Astrocyte (in vitro differentiated cells and primary cell): ENCODE results near the gene PROM1. TPM values are rescaled to one million over a fixed set of nuclear protein-coding genes. Genes with fewer than 3 reads are reported as not detected.

Source experiments
- DNase-seq: peaks from one replicate; pipeline ENCODE4 v3.0.0-alpha.2; 2010; ENCODE audit warnings: low read depth
- FAIRE-seq: peaks from 2 replicates; lab custom pipeline; 2011; peaks lifted over from hg19 to GRCh38; lab: Jason Lieb, UNC
- H2AFZ ChIP-seq: 2 replicates; pipeline ENCODE4 v1.6.0; 2012; ENCODE audit warnings: low read depth, low read length, inconsistent platforms
- H3K27ac ChIP-seq: 2 replicates; pipeline ENCODE4 v1.5.1; 2011; ENCODE audit warnings: low read depth, low read length, inconsistent platforms
- H3K27me3 ChIP-seq: 2 replicates; pipeline ENCODE4 v1.6.0; 2011; ENCODE audit warnings: low read length, inconsistent platforms; ENCODE audit not compliant: insufficient read depth
- H3K36me3 ChIP-seq: 2 replicates; pipeline ENCODE4 v1.5.1; 2011; ENCODE audit warnings: low read length, inconsistent platforms; ENCODE audit not compliant: insufficient read depth
- H3K4me1 ChIP-seq: 2 replicates; pipeline ENCODE4 v1.5.1; 2011; ENCODE audit warnings: low read length, inconsistent platforms; ENCODE audit not compliant: insufficient read depth
- H3K4me2 ChIP-seq: 2 replicates; pipeline ENCODE4 v1.6.0; 2012; ENCODE audit warnings: low read length, inconsistent platforms
- H3K4me3 ChIP-seq: 2 replicates; pipeline ENCODE4 v1.5.1; 2011; ENCODE audit warnings: low read depth, mild to moderate bottlenecking, low read length, inconsistent platforms; ENCODE audit not compliant: insufficient read depth
- H3K79me2 ChIP-seq: 2 replicates; pipeline ENCODE4 v1.6.0; 2012; ENCODE audit warnings: mild to moderate bottlenecking, low read length, inconsistent platforms; ENCODE audit not compliant: insufficient read depth
- H3K9ac ChIP-seq: 2 replicates; pipeline ENCODE4 v1.6.0; 2012; ENCODE audit warnings: mild to moderate bottlenecking, low read length, inconsistent platforms
- H3K9me3 ChIP-seq: 2 replicates; pipeline ENCODE4 v1.5.1; 2012; ENCODE audit warnings: low read depth, mild to moderate bottlenecking, low read length, inconsistent platforms; ENCODE audit not compliant: insufficient read depth
- H4K20me1 ChIP-seq: 2 replicates; pipeline ENCODE4 v1.6.0; 2012; ENCODE audit warnings: low read length, inconsistent platforms; ENCODE audit not compliant: insufficient read depth
- H3K27ac Mint-ChIP-seq: one replicate; pipeline ENCODE4 v1.8.0; 2021; ENCODE audit warnings: mild to moderate bottlenecking, mixed read lengths; ENCODE audit not compliant: unreplicated experiment
- H3K27me3 Mint-ChIP-seq: one replicate; pipeline ENCODE4 v1.8.0; 2021; ENCODE audit warnings: low read depth, mixed read lengths; ENCODE audit not compliant: unreplicated experiment
- H3K36me3 Mint-ChIP-seq: one replicate; pipeline ENCODE4 v1.8.0; 2021; ENCODE audit warnings: low read depth, mixed read lengths; ENCODE audit not compliant: unreplicated experiment
- H3K4me1 Mint-ChIP-seq: one replicate; pipeline ENCODE4 v1.8.0; 2021; ENCODE audit warnings: low read depth, mixed read lengths; ENCODE audit not compliant: unreplicated experiment
- H3K4me3 Mint-ChIP-seq: one replicate; pipeline ENCODE4 v1.8.0; 2021; ENCODE audit warnings: mild to moderate bottlenecking, moderate library complexity, mixed read lengths; ENCODE audit not compliant: unreplicated experiment
- H3K9me3 Mint-ChIP-seq: one replicate; pipeline ENCODE4 v1.8.0; 2021; ENCODE audit warnings: mild to moderate bottlenecking, mixed read lengths; ENCODE audit not compliant: unreplicated experiment
- CTCF ChIP-seq: IDR thresholded peaks from 2 replicates; pipeline ENCODE4 v1.5.1; 2011; ENCODE audit warnings: low read depth, mild to moderate bottlenecking, inconsistent platforms, low read length, moderate library complexity; ENCODE audit not compliant: insufficient read depth
- EZH2 ChIP-seq: IDR thresholded peaks from 2 replicates; pipeline ENCODE4 v1.6.1; 2012; ENCODE audit warnings: mild to moderate bottlenecking, low read length, inconsistent platforms; ENCODE audit not compliant: insufficient read depth
- total RNA-seq: library from RNA; stranded (reverse); gene quantifications from 2 replicates; pipeline ENCODE4 v1.2.1, GENCODE V29; 2021

Gene PROM1
- total RNA-seq, 1 donor from 2014 or later, result 34.5 TPM

DNA sequence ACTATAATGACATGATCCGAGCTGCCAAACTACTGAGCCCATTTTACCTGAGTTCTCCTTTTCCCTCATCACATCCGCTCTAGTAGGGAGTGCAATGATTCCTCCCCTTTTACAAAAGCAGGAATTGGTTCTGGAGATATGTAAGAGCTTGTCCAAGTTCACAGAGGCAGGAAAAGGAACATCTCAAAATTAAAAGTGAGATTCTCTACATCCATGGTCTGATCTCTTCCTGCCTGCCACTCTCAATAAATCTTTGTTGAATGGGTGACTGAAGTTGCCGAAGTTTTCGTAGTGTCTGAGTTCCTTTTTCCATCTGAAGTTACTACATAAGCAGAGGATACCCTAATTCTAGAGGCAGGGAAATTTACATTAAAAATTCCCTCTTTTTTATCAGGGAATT, 145.2 kb downstream of the PROM1 start, which contains the start of gene FGFBP1:
FGFBP1 (minus strand) TSS at position 101 of the 400 bp plus-strand sequence. CDS start 2,108 bp downstream, outside the sequence.
- no peak within 1 kb of the TSS for H3K9ac ChIP-seq
- Mint-ChIP-seq H3K36me3 (no peaks in the 10 kb centered on the region), H3K27me3 (peaks cover 2% of the 10 kb centered on the region), H3K9me3 (no peaks in the 10 kb centered on the region), H3K4me3 (no peak within 1 kb of the TSS), H3K27ac (no peak within 1 kb of the TSS), H3K4me1 (no peaks in the 10 kb centered on the region)
- no peaks in the 10 kb centered on the region for H3K9me3 ChIP-seq
- H4K20me1 ChIP-seq, result no peaks in the 10 kb centered on the region
- H3K27me3 ChIP-seq, result no peaks in the 10 kb centered on the region
- H3K4me2 ChIP-seq, result no peak within 1 kb of the TSS
- no peak for FAIRE-seq
- no peaks in the 10 kb centered on the region for H3K36me3 ChIP-seq
- no peak for TF ChIP-seq EZH2
- TF ChIP-seq CTCF, result no peak
- no peak within 1 kb of the TSS for H3K27ac ChIP-seq
- no peak within 1 kb of the TSS for H3K4me3 ChIP-seq
- no peak for DNase-seq
- H3K79me2 ChIP-seq, result no peaks in the 10 kb centered on the region
- H2AFZ ChIP-seq, result peak within 1 kb of the TSS; percentile 19
- H3K4me1 ChIP-seq, result no peaks in the 10 kb centered on the region

- no peak for DNase-seq
- H3K27ac ChIP-seq, result no peak overlapping the region
- H3K9me3 ChIP-seq, result no peaks in the 10 kb centered on the region
- Mint-ChIP-seq H3K36me3 (no peaks in the 10 kb centered on the region), H3K27ac (no peak overlapping the region), H3K4me3 (no peak overlapping the region), H3K27me3 (peaks cover 2% of the 10 kb centered on the region), H3K9me3 (no peaks in the 10 kb centered on the region), H3K4me1 (no peaks in the 10 kb centered on the region)
- peak overlapping the region; percentile 19 for H2AFZ ChIP-seq
- H3K4me2 ChIP-seq, result no peak overlapping the region
- no peak overlapping the region for H3K4me3 ChIP-seq
- no peak overlapping the region for H3K9ac ChIP-seq
- H3K79me2 ChIP-seq, result no peaks in the 10 kb centered on the region
- TF ChIP-seq EZH2 (no peak), CTCF (no peak)
- H3K4me1 ChIP-seq, result no peaks in the 10 kb centered on the region
- no peaks in the 10 kb centered on the region for H3K36me3 ChIP-seq
- no peak for FAIRE-seq
- no peaks in the 10 kb centered on the region for H3K27me3 ChIP-seq
- no peaks in the 10 kb centered on the region for H4K20me1 ChIP-seq
These were observed 145.6 kb downstream of the PROM1 start for GRCh38 chr4:15938182-15938581.

DNA sequence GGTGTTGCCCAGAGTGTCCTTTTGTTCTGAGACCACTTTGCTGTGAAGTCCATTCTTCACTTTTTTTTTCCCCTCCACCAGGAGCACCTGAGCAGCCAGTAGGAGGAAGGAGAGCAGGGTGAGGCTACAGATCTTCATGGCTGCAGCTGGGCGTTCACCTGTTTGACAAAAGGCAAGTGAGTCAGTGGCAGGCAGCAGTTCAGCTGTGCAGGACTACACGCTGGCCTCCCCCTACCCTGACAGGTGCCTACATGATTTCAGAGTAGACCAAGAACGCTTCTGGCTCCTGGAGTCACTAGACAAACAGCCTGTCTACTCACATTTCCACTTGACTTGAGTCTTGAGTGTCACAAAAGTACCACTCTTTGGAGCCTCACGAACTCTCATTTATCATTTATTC, 147.3 kb downstream of the PROM1 start:
- DNase-seq, result no peak
- Mint-ChIP-seq H3K27me3 (peaks cover 2% of the 10 kb centered on the region), H3K9me3 (peaks cover 4% of the 10 kb centered on the region), H3K27ac (no peak overlapping the region), H3K36me3 (no peaks in the 10 kb centered on the region), H3K4me1 (no peaks in the 10 kb centered on the region), H3K4me3 (no peak overlapping the region)
- Histone ChIP-seq H3K9me3 (no peaks in the 10 kb centered on the region), H3K27me3 (no peaks in the 10 kb centered on the region), H3K79me2 (no peaks in the 10 kb centered on the region), H4K20me1 (no peaks in the 10 kb centered on the region), H3K4me2 (no peak overlapping the region), H3K4me1 (no peaks in the 10 kb centered on the region), H3K4me3 (no peak overlapping the region), H3K9ac (no peak overlapping the region), H2AFZ (no peak overlapping the region), H3K36me3 (no peaks in the 10 kb centered on the region), H3K27ac (no peak overlapping the region)
- FAIRE-seq, result no peak
- TF ChIP-seq CTCF (no peak), EZH2 (no peak)
